NCI-H1694 treated with DMSO at 0.1 percent for 48 hours (cell line): ENCODE data around the gene EPN3.

Experiments
- DNase-seq: peaks from one replicate; lab custom pipeline; 2025; lab: John Stamatoyannopoulos, UW

The EPN3 gene

DNA sequence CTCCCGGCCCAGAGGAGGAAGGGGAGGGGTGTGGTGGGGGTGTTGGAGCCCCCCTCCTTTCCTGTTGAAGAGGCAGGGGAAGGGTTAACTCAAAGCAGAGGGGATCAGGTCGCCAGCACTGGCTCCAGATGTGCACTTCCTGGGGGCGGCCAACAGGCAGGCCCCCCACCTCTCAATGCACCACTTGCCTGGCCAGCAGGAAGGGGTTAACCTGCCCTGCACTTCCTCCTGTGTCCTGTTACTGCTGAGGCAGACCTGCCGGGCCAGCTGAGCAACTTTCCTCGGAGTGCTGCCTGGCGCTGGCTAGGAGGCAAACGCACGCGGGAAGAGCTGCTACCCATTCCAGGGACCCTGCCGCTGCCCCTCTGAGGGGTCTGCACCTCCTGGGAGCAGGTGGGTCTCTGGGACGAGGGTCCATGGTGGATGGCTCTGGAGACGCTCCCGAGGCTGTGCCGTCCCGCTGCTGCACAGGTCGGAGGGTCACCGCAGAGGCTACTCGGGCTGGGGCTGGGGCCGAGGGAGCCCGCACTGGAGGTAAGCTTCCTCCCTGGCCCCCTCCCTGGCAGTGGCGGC lies at the start of gene EPN3:
Gene EPN3 (plus strand): TSS at position 284 of the 573 bp plus-strand sequence. CDS start 3,822 bp downstream, outside the sequence.
- no peak for DNase-seq

DNA sequence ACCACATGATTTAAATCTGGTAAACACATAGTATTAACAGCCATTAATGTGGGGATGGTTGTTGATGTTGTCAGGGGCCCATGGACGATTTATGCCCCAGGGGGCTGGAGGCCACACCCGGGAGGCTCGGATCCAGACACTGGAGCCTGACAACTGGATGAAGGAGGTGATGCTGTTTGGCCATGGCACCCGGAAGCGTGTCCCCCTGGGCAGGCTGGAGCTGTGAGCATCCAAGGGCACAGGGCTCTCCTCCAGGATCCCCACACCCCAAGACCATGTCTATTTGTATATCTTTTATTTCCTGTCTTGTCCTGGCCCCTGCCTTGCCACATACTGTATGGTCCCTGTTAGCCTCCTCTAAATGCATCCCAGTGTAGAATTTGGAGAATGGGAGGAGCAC lies 49.3 kb upstream of the EPN3 start:
- DNase-seq, result no peak

- no peak for DNase-seq
Measured at GRCh38 chr17:50484386-50485155, 48.0 kb upstream of the EPN3 start.

GRCh38 chr17:50487213-50488096 lies 45.1 kb upstream of the EPN3 start:
- DNase-seq, result no peak

DNA sequence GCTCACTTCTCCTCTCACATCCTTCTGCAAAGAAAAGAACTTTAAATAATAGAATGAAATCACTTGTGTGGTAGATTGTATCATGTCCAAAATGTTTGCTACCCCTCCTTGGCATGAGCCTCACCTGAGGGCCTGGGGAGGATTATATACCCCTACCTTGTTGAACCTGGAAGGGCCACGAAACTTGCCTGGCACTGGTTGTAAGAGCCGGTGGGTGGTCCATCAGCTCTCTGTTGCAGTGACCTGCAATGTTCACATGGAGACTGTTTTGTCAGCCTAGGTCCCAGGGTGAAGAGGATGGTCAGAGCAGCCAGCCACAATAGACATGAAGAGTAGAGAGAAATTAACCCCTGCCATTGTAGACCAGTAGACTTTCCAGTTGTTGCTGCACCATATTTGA lies 43.7 kb upstream of the EPN3 start:
- DNase-seq, result no peak

DNA sequence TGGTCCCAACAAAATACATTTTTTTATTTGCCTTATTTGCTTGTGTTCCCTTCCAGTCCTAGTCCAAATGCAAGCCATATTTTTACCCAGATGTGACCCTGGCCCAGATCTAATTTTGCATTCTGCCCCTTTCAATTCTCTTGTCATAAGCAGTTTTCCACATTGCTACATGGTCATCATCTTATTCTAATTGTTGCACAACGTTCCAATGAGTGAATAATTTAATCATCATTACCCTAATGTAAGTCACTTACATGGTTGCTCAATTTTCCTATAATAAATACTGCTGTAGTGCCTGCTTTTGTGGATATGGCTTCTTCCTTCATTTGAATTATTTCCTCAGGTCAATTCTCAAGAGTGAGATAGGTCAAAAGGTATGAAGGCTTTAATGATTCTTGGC lies 41.0 kb upstream of the EPN3 start:
- no peak for DNase-seq

GRCh38 chr17:50492214-50492613 lies 40.3 kb upstream of the EPN3 start:
- no peak for DNase-seq

GRCh38 chr17:50493744-50494143 lies 38.8 kb upstream of the EPN3 start:
- no peak for DNase-seq

- no peak for DNase-seq
Measured at GRCh38 chr17:50495217-50495823, 37.2 kb upstream of the EPN3 start.

- no peak for DNase-seq
Measured at GRCh38 chr17:50495918-50496317, 36.6 kb upstream of the EPN3 start.

GRCh38 chr17:50498021-50498874 lies 34.3 kb upstream of the EPN3 start:
- DNase-seq, result no peak

DNA sequence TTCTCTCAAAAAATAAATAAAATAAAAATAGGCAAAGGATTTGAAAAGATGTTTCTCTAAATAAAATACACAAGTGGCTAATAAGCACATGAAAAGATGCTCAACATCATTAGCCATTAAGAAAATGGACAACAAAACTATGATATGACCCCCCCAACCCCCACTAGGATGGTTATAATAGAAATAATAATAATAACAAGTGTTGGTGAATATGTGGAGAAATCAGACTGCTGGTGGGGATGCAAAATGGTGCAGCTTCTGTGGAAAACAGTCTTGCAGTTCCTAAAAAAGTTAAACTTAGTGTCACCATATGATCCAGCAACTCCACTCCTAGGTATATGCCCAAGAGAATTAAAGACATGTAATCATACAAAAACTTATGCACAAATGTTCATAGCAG lies 33.3 kb upstream of the EPN3 start:
- no peak for DNase-seq

DNA sequence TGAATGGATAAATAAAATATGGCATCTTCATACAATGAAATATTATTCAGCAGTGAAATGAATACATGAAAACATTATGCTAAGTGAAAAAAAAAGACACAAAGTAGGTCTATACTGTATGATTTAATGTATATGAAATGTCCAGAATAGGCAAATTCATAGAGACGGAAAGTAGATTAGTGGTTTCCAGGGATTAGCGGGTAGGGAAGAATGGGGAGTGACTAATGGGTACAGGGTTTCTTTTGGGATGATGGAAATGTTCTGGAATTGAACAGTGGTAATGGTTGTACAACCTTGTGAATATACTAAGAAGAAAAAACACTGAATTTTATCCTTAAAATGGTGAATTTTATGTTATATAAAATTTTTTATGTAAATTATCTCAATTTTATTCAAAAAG lies 32.8 kb upstream of the EPN3 start:
- DNase-seq, result no peak

DNA sequence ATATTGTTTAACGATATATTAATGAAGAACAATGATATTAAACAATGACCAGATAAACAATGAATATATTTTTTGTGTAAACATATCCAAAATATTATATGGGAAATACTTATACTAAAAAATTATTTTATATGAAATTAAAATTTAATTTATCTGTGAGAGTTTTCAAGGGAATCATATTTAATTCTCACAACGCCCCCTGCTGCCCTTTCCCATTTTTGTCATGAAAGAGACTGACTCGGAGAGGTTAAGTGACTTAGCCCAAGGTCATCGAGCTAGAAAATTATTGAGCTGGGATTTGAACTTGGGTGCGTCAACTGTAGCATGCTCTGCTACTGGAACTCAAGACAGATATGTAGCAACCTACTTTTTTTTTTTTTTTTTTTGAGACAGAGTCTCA lies 31.5 kb upstream of the EPN3 start:
- DNase-seq, result no peak

GRCh38 chr17:50502301-50502990 lies 30.1 kb upstream of the EPN3 start:
- DNase-seq, result no peak

DNA sequence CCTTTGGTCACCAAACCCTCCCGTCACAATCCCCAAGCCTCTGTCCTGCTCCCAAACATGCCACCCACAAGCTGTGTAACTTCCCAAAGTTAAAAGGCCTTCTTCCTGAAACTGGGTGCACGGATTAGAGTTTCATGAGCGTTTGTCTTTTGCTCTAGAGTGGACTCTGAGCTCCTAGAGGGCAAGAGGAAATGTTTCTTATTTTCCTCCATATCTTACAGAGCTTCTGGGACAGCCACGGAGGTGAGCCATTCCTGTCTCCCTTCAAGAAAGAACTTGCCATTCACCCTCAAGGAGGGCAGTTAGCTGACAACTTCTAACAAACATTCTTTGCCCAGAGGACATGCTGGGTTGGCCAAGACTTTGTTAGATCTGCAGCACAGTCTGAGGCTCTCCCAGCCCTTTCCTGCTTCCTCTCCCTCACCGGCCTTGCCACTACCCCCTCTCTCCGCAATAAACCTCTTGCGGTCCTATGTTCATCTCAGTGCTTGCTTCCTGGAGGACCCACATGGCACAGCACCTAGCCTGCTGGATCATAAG lies 26.9 kb upstream of the EPN3 start:
- no peak for DNase-seq

GRCh38 chr17:50506298-50506697 lies 26.2 kb upstream of the EPN3 start:
- DNase-seq, result no peak

DNA sequence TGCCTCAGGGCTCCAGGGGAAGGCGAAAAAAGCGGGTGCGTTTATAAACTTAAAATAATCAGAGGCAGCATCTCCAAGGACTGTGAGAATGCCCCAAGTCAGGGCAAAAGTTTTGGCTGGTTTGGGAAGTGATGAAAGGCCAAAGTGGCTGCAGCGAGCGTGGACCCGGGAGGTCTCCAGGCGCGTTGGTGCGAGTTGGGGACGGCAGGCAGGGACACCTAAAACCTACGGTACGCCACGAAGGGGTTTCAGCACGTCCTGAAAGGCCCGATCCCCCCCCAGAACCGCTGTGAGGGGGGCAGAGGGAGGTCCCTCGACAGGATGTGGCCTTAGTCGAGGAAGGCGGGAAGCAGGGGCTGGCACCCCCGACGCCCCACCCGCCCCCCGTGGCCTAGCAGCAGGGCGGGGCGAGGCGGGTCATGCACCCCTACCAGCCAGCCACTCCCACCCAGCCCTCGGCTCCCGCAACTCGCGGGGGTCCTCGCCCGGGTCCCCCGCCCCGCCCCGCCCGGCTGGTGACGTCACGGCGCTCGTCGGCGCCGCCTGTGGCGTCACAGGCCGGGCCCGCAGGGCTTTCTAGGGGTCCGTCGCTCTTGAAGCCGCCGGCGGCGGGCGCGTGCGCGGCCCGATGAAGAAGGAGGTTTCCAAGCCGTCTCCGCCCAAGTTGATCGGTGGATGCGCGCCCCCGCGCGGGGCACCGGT lies 24.5 kb upstream of the EPN3 start, which contains the start of gene MYCBPAP:
Gene MYCBPAP (plus strand): TSS at position 569 of the 702 bp plus-strand sequence. CDS start 236 bp downstream, outside the sequence.
- DNase-seq, result no peak

DNA sequence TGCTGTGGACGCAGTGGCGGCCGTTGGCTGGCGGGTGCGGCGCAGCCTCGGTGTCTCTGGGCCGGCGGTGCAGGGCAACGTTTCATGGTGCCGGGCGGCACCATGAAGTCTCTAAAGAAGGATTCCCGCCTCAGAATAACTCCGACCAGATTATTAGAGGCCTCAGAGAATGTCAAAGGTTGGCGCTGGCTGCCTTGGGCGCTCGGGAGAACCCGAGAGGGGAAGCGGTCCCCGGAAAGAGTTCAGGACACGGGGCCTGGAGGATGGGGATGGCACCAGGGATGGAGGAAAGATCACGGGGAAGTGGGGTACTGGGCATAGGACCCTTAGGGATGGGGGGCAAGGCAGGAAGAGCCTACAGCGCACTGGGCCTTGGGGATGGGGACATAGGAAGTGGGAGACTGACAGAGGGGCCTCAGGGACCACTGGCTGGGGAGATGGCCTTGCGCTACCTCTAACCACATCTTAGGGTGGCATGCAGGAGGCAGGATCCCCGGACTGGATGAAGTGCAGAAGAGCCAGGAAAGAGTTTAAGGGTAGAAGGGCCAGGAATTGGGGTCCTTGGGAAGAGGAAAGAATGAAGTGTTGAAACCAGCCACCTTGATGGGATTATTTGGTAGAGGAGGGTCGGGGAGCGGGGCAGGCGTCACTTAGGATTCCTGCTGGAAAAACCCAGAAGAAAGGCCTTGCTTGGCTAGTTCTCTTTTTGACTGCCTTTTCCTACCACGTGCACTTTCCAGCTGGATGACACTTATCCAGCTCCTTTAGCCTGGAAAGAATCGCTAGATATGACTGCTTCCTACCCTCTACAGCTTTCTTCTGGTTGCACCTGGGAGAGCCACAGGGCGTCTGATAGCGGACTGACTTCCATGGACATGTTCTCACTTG lies 23.7 kb upstream of the EPN3 start:
- DNase-seq, result no peak
